Measurements from ENCODE around the gene FIGN.

FIGN gene

DNA sequence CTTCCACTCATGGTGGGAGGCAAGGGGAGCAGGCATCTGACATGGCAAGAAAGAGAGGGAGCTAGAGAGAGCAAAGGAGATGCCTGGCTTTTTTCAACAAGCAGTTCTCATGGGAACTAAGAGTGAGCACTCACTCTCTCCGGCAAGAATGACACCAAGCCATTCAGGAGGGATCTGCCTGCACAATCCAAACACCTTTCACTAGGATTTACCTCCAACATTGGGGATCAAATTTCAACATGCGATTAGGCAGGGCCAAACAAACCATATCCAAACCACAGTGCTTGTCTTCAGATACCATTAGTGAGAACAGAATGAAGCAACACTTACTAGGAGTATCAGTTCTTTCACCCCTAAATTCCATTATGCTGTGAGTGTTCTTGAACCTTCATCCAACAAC lies 77.3 kb downstream of the FIGN start:
- TF ChIP-seq, protein P1, sequence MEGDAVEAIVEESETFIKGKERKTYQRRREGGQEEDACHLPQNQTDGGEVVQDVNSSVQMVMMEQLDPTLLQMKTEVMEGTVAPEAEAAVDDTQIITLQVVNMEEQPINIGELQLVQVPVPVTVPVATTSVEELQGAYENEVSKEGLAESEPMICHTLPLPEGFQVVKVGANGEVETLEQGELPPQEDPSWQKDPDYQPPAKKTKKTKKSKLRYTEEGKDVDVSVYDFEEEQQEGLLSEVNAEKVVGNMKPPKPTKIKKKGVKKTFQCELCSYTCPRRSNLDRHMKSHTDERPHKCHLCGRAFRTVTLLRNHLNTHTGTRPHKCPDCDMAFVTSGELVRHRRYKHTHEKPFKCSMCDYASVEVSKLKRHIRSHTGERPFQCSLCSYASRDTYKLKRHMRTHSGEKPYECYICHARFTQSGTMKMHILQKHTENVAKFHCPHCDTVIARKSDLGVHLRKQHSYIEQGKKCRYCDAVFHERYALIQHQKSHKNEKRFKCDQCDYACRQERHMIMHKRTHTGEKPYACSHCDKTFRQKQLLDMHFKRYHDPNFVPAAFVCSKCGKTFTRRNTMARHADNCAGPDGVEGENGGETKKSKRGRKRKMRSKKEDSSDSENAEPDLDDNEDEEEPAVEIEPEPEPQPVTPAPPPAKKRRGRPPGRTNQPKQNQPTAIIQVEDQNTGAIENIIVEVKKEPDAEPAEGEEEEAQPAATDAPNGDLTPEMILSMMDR (IDR thresholded peaks at IDR 0.05; ENCODE audit: low read length): no peak
- Histone ChIP-seq H3K9me3 (ENCODE audit: low read length) (no peaks in the 10 kb centered on the region), H4K20me1 (ENCODE audit: insufficient read depth, low read length) (no peaks in the 10 kb centered on the region), H3K4me1 (ENCODE audit: insufficient read depth, low read length, severe bottlenecking) (no peaks in the 10 kb centered on the region), H2AFZ (ENCODE audit: low read length) (no peak overlapping the region), H3F3A (ENCODE audit: insufficient read depth, low read length) (no peaks in the 10 kb centered on the region), H3K36me3 (ENCODE audit: insufficient read depth, low read length) (no peaks in the 10 kb centered on the region), H3K27ac (ENCODE audit: low read depth, low read length, poor library complexity, severe bottlenecking) (no peak overlapping the region), H3K4me3 (ENCODE audit: low read depth, low read length, poor library complexity, severe bottlenecking) (no peak overlapping the region), H3K79me2 (ENCODE audit: insufficient read depth, low read length) (no peaks in the 10 kb centered on the region), H3K4me2 (ENCODE audit: low read length) (no peak overlapping the region), H3K27me3 (ENCODE audit: insufficient read depth, low read length) (no peaks in the 10 kb centered on the region), H3K9ac (ENCODE audit: low read length) (no peak overlapping the region), H3K9me2 (ENCODE audit: low read depth, low read length) (no peaks in the 10 kb centered on the region)

DNA sequence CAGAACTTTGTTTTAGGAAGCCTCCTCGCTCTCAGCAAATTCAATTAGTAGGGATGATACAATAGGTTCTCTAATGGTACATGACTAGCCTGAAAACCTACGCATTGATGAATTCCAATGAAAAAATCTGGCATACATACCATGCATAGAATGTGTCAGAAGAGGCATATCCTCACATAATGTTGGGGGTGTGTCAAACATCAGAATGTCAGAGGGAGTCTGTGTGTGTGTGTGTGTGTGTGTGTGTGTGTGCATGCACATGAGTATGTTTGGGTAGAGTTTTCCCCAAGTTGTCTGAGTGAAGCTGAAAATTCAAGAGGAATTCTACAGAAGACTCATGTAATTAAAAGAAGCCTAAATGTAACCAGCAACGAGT lies 78.5 kb downstream of the FIGN start:
- Histone ChIP-seq H3K9me2 (ENCODE audit: low read depth, low read length) (no peaks in the 10 kb centered on the region), H3F3A (ENCODE audit: insufficient read depth, low read length) (no peaks in the 10 kb centered on the region), H2AFZ (ENCODE audit: low read length) (no peak overlapping the region), H3K27ac (ENCODE audit: low read depth, low read length, poor library complexity, severe bottlenecking) (no peak overlapping the region), H4K20me1 (ENCODE audit: insufficient read depth, low read length) (no peaks in the 10 kb centered on the region), H3K27me3 (ENCODE audit: insufficient read depth, low read length) (no peaks in the 10 kb centered on the region), H3K4me2 (ENCODE audit: low read length) (no peak overlapping the region), H3K79me2 (ENCODE audit: insufficient read depth, low read length) (no peaks in the 10 kb centered on the region), H3K36me3 (ENCODE audit: insufficient read depth, low read length) (no peaks in the 10 kb centered on the region), H3K9me3 (ENCODE audit: low read length) (no peaks in the 10 kb centered on the region), H3K4me1 (ENCODE audit: insufficient read depth, low read length, severe bottlenecking) (no peaks in the 10 kb centered on the region), H3K9ac (ENCODE audit: low read length) (no peak overlapping the region), H3K4me3 (ENCODE audit: low read depth, low read length, poor library complexity, severe bottlenecking) (no peak overlapping the region)
- TF ChIP-seq EZH2 (IDR thresholded peaks at IDR 0.05; ENCODE audit: borderline replicate concordance, low read length): no peak
- TF ChIP-seq, protein P1 (IDR thresholded peaks at IDR 0.05; ENCODE audit: low read length): no peak

DNA sequence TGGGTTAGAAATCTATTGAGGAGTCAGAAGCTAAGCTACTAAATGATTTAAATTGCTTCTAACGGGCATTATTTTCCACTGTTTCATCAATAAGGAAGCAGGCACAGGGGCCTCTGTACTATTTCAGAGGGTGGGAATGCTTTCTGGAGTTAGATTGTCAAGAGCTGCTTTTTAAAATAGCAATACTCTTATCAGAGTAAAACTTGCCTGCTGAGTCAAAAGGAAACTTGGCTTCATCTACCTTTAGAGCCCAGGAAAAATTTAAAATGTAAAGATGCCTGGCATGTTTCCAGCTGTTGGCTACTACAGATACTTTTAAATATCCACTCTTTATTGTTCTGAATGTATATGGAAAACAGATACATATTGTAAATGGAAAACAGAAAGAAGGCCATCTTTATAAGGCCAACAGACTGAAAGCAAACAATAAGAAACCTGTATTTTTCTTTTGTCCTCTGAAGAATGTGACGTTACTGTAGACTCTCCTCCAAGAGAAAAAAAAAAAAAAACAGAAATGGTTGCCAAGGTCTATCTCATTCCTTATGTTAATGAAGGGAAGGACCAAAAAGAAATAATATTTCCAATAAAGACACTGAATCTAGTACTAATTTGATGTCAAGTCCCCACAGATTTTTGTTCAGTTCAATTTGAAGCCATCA lies 79.1 kb downstream of the FIGN start:
- Histone ChIP-seq H3K4me2 (ENCODE audit: low read length) (no peak overlapping the region), H3K4me1 (ENCODE audit: insufficient read depth, low read length, severe bottlenecking) (no peaks in the 10 kb centered on the region), H3K9ac (ENCODE audit: low read length) (no peak overlapping the region), H3K9me3 (ENCODE audit: low read length) (no peaks in the 10 kb centered on the region), H3K9me2 (ENCODE audit: low read depth, low read length) (no peaks in the 10 kb centered on the region), H3K27ac (ENCODE audit: low read depth, low read length, poor library complexity, severe bottlenecking) (no peak overlapping the region), H3K4me3 (ENCODE audit: low read depth, low read length, poor library complexity, severe bottlenecking) (no peak overlapping the region), H3K36me3 (ENCODE audit: insufficient read depth, low read length) (no peaks in the 10 kb centered on the region), H3F3A (ENCODE audit: insufficient read depth, low read length) (no peaks in the 10 kb centered on the region), H3K27me3 (ENCODE audit: insufficient read depth, low read length) (no peaks in the 10 kb centered on the region), H2AFZ (ENCODE audit: low read length) (no peak overlapping the region), H4K20me1 (ENCODE audit: insufficient read depth, low read length) (no peaks in the 10 kb centered on the region), H3K79me2 (ENCODE audit: insufficient read depth, low read length) (no peaks in the 10 kb centered on the region)
- TF ChIP-seq, protein P1 (IDR thresholded peaks at IDR 0.05; ENCODE audit: low read length): no peak
- TF ChIP-seq EZH2 (IDR thresholded peaks at IDR 0.05; ENCODE audit: borderline replicate concordance, low read length): no peak
